Lower leg skin (tissue), 3 donors: Measurements from ENCODE around the gene SLC40A1.

Experiments used
- CTCF ChIP-seq, 3 donors: fragments of 450-650 bp; IDR thresholded peaks; one replicate each; pipeline ENCODE4 v1.5.1; 2016; ENCODE audit warnings: antibody characterized with exemption in 3 of 3, mild to moderate bottlenecking in 3 of 3, moderate library complexity in 2 of 3
- POLR2A ChIP-seq, 2 donors: fragments of 450-650 bp; IDR thresholded peaks; one replicate each; pipeline ENCODE4 v1.6.1; 2016 to 2017; ENCODE audit warnings: antibody characterized with exemption in 2 of 2, mild to moderate bottlenecking in 1 of 2, moderate library complexity in 1 of 2

DNA sequence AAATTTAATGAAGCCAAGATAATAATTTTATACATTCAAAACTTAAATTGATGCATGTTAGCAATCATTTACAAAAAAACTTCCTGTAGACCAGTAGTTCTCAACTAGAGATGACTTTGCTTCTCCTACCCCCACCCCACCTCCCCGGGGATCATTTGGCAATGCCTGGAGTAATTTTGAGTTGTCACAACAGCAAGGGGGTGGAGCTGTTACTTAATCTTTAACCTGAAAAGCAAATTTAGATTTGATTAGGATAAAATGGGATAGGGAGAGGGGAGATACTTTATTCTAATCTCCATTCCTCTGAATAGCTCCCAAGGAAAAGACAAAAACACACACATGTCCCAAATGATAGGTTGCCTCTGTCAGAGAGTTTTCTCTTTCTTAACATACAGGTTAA is 4.2 kb downstream of the SLC40A1 start:
- TF ChIP-seq CTCF (IDR thresholded peaks at IDR 0.05) (no peak), POLR2A (IDR thresholded peaks at IDR 0.05) (no peak)
